HepG2 (cell line): Measurements from ENCODE around the gene SNAPIN. TPM values are rescaled to one million over a fixed set of nuclear protein-coding genes. Genes with fewer than 3 reads are reported as not detected.

ENCODE experiments used
- HES4 ChIP-seq: sonication (generic); formaldehyde crosslinking; IDR thresholded peaks from 2 replicates; pipeline ENCODE4 v1.9.0; 2021; ENCODE audit warnings: mild to moderate bottlenecking, missing genetic modification reagents, borderline replicate concordance
- HOXA5 ChIP-seq: sonication (generic); formaldehyde crosslinking; IDR thresholded peaks from 2 replicates; pipeline ENCODE4 v1.4.0; 2020; ENCODE audit warnings: missing genetic modification reagents
- MATR3 ChIP-seq: sonication (generic); formaldehyde crosslinking; IDR thresholded peaks from 2 replicates; pipeline ENCODE4 v1.4.0; 2020; ENCODE audit warnings: missing genetic modification reagents
- MLXIP ChIP-seq: sonication (generic); formaldehyde crosslinking; IDR thresholded peaks from 2 replicates; pipeline ENCODE4 v1.9.0; 2021; ENCODE audit warnings: missing genetic modification reagents, borderline replicate concordance
- PATZ1 ChIP-seq: sonication (generic); formaldehyde crosslinking; IDR thresholded peaks from 2 replicates; pipeline ENCODE4 v1.4.0; 2020; ENCODE audit warnings: missing genetic modification reagents
- RARG ChIP-seq: sonication (generic); formaldehyde crosslinking; IDR thresholded peaks from 2 replicates; pipeline ENCODE4 v1.4.0; 2020; ENCODE audit warnings: low read depth, mild to moderate bottlenecking, missing genetic modification reagents
- SCMH1 ChIP-seq: sonication (generic); formaldehyde crosslinking; IDR thresholded peaks from 2 replicates; pipeline ENCODE4 v1.9.0; 2021; ENCODE audit warnings: missing genetic modification reagents, mild to moderate bottlenecking, borderline replicate concordance
- U2AF2 ChIP-seq: fragments of 200-400 bp; formaldehyde crosslinking; IDR thresholded peaks from 2 replicates; pipeline ENCODE4 v1.6.1; 2017; ENCODE audit warnings: low read depth, mild to moderate bottlenecking, low read length
- ZNF576 ChIP-seq: sonication (generic); formaldehyde crosslinking; IDR thresholded peaks from 2 replicates; pipeline ENCODE4 v1.4.0; 2020; ENCODE audit warnings: mild to moderate bottlenecking, missing genetic modification reagents
- ZNF619 ChIP-seq: sonication (generic); formaldehyde crosslinking; IDR thresholded peaks from 2 replicates; pipeline ENCODE4 v1.4.0; 2020; ENCODE audit warnings: mild to moderate bottlenecking, missing genetic modification reagents
- ZSCAN29 ChIP-seq: sonication (generic); formaldehyde crosslinking; conservative IDR thresholded peaks from 2 replicates; pipeline ENCODE4 v1.4.0; 2020; ENCODE audit warnings: mild to moderate bottlenecking, missing genetic modification reagents
- polyA plus RNA-seq, 8 experiments: library from polyadenylated mRNA; depleted of rRNA in 3 of 8; stranded (reverse) in 7 of 8; unstranded in 1 of 8; fragments of >200 nt; fragmentation: Illumina TruSeq in 4 of 8; extraction: Trizol in 4 of 8; gene quantifications; 2 replicates each; pipeline versions ENCODE4 v1.2.1 to v1.2.3, GENCODE V29; 2011 to 2016; ENCODE audit warnings: low read depth in 4 of 8, missing spikeins in 1 of 8, mixed read lengths in 1 of 8; ENCODE audit not compliant: insufficient read depth in 1 of 8
- total RNA-seq, 5 experiments: library from RNA; depleted of rRNA; stranded (reverse); fragments of >200 nt; fragmentation: Illumina TruSeq; extraction: Trizol; gene quantifications; 2 replicates each; pipeline ENCODE4 v1.2.3, GENCODE V29; 2016; ENCODE audit warnings: low read depth in 1 of 5
- TF ChIP-seq, protein P1 (sequence below): IDR thresholded peaks from 2 replicates; pipeline ENCODE4 v1.4.0; 2020; ENCODE audit warnings: mild to moderate bottlenecking, missing genetic modification reagents
- TF ChIP-seq, protein P2 (sequence below): sonication (generic); formaldehyde crosslinking; conservative IDR thresholded peaks from 2 replicates; pipeline ENCODE4 v1.8.1; 2023; ENCODE audit warnings: missing genetic modification reagents
- TF ChIP-seq, protein P3 (sequence below): sonication (generic); formaldehyde crosslinking; IDR thresholded peaks from 2 replicates; pipeline ENCODE4 v1.8.1; 2022; ENCODE audit warnings: low read depth, mild to moderate bottlenecking, missing genetic modification reagents

SNAPIN gene
- total and polyA plus RNA-seq, 2 of the 13 experiments (the other 11 are each of a cell fraction or from before 2014, with no cell fraction given): 23.9 to 25.7 TPM

DNA sequence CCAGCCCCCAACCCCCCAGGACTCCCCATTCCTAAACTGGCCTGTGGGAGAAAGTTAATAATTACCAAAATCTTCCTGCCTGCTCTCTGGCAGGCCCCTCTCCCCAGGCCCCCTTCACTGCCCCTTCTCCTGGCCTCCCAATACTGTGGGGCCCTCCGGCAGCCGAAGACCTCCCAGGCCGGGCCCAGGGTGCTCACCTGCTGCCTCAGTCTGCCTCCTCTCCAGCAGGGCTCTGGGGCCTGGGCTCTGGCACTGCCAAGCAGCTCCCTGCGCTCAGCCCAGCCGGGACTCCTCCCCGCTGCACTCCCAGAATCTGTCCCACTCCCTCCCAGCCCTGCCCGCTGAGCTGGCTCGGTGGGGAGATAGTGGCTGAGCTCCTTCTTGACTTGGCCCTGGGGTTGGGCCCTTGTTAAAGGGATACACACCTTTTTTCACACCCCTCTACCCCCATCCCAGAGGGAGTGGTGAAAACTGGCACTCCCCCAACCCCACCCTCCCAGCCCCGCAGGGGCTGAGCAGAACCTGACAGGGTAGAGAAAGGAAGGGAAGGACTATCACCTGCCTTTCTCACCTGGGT is 45.7 kb upstream of the SNAPIN start, which contains the start of gene S100A16 (continued):
- TF ChIP-seq, protein P1, sequence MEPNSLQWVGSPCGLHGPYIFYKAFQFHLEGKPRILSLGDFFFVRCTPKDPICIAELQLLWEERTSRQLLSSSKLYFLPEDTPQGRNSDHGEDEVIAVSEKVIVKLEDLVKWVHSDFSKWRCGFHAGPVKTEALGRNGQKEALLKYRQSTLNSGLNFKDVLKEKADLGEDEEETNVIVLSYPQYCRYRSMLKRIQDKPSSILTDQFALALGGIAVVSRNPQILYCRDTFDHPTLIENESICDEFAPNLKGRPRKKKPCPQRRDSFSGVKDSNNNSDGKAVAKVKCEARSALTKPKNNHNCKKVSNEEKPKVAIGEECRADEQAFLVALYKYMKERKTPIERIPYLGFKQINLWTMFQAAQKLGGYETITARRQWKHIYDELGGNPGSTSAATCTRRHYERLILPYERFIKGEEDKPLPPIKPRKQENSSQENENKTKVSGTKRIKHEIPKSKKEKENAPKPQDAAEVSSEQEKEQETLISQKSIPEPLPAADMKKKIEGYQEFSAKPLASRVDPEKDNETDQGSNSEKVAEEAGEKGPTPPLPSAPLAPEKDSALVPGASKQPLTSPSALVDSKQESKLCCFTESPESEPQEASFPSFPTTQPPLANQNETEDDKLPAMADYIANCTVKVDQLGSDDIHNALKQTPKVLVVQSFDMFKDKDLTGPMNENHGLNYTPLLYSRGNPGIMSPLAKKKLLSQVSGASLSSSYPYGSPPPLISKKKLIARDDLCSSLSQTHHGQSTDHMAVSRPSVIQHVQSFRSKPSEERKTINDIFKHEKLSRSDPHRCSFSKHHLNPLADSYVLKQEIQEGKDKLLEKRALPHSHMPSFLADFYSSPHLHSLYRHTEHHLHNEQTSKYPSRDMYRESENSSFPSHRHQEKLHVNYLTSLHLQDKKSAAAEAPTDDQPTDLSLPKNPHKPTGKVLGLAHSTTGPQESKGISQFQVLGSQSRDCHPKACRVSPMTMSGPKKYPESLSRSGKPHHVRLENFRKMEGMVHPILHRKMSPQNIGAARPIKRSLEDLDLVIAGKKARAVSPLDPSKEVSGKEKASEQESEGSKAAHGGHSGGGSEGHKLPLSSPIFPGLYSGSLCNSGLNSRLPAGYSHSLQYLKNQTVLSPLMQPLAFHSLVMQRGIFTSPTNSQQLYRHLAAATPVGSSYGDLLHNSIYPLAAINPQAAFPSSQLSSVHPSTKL (CRISPR knock-in tag): peak; percentile 19; the same call in 1 of the 2 replicates
- TF ChIP-seq PATZ1 (CRISPR knock-in tag): peak; percentile 73
- peak; percentile 65; the same call in 1 of the 2 replicates for TF ChIP-seq HOXA5 (CRISPR knock-in tag)
- no peak for TF ChIP-seq ZNF619 (CRISPR knock-in tag)
- no peak for TF ChIP-seq U2AF2
- TF ChIP-seq, protein P2, sequence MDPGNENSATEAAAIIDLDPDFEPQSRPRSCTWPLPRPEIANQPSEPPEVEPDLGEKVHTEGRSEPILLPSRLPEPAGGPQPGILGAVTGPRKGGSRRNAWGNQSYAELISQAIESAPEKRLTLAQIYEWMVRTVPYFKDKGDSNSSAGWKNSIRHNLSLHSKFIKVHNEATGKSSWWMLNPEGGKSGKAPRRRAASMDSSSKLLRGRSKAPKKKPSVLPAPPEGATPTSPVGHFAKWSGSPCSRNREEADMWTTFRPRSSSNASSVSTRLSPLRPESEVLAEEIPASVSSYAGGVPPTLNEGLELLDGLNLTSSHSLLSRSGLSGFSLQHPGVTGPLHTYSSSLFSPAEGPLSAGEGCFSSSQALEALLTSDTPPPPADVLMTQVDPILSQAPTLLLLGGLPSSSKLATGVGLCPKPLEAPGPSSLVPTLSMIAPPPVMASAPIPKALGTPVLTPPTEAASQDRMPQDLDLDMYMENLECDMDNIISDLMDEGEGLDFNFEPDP (CRISPR knock-in tag): no peak
- 0 out of 2 replicates have a peak, but pooled peaks have one; percentile 35 for TF ChIP-seq ZSCAN29 (CRISPR knock-in tag)
- TF ChIP-seq MATR3 (CRISPR knock-in tag): no peak
- no peak for TF ChIP-seq ZNF576 (CRISPR knock-in tag)
- TF ChIP-seq RARG: no peak
- no peak for TF ChIP-seq SCMH1 (CRISPR knock-in tag)
- TF ChIP-seq, protein P3, sequence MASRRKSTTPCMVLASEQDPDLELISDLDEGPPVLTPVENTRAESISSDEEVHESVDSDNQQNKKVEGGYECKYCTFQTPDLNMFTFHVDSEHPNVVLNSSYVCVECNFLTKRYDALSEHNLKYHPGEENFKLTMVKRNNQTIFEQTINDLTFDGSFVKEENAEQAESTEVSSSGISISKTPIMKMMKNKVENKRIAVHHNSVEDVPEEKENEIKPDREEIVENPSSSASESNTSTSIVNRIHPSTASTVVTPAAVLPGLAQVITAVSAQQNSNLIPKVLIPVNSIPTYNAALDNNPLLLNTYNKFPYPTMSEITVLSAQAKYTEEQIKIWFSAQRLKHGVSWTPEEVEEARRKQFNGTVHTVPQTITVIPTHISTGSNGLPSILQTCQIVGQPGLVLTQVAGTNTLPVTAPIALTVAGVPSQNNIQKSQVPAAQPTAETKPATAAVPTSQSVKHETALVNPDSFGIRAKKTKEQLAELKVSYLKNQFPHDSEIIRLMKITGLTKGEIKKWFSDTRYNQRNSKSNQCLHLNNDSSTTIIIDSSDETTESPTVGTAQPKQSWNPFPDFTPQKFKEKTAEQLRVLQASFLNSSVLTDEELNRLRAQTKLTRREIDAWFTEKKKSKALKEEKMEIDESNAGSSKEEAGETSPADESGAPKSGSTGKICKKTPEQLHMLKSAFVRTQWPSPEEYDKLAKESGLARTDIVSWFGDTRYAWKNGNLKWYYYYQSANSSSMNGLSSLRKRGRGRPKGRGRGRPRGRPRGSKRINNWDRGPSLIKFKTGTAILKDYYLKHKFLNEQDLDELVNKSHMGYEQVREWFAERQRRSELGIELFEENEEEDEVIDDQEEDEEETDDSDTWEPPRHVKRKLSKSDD (CRISPR knock-in tag): no peak
- no peak for TF ChIP-seq HES4 (CRISPR knock-in tag)
- TF ChIP-seq MLXIP (CRISPR knock-in tag): no peak
